ENCODE measurements around the gene GRHL1. TPM values are rescaled to one million over a fixed set of nuclear protein-coding genes. Genes with fewer than 3 reads are reported as not detected.

Gene GRHL1
- total RNA-seq, 4 donors from 2014 or later = 1.3 to 6.6 (median 1.5) TPM; not detected in 1

DNA sequence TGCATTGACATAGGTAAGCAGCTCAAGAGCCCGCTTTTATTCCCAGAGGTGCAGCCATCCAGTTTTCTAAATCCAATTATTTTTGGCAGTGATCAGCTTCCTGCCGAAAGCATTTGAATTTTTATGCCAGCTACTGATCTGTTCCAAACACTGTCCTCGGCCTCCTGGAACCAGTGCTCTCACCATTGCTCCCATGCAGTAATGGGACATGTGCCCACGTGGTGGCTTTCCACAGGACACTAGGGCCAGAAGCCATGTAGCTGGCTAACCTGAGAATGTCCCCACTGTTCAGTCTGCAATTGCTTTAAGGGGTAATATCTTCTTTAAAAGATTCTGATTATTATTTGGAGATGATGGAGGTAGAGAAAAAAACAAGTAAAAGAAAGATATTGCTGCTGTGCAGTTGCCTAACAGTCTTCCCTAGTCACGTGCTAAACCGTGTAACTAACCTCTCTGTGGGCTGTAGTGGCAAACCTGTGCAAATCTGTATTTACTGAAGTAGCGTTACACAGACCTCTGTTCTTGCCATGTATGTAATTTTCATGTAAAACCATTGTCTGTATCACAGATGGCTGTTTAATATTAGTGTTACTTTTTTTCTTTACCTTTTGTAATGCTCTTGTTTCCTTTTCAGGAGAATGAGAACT, 13.0 kb downstream of the GRHL1 start:
- no peaks in the 10 kb centered on the region for H3K4me1 ChIP-seq
- no peak overlapping the region for H3K4me3 ChIP-seq
- no peaks in the 10 kb centered on the region for H3K27me3 ChIP-seq
- TF ChIP-seq CTCF (IDR thresholded peaks at IDR 0.05) = no peak
- no peak for TF ChIP-seq POLR2A (IDR thresholded peaks at IDR 0.05)
- H3K9me3 ChIP-seq = no peaks in the 10 kb centered on the region
- no peak overlapping the region for H3K27ac ChIP-seq
- no peaks in the 10 kb centered on the region for H3K36me3 ChIP-seq
- no peak for DNase-seq

DNA sequence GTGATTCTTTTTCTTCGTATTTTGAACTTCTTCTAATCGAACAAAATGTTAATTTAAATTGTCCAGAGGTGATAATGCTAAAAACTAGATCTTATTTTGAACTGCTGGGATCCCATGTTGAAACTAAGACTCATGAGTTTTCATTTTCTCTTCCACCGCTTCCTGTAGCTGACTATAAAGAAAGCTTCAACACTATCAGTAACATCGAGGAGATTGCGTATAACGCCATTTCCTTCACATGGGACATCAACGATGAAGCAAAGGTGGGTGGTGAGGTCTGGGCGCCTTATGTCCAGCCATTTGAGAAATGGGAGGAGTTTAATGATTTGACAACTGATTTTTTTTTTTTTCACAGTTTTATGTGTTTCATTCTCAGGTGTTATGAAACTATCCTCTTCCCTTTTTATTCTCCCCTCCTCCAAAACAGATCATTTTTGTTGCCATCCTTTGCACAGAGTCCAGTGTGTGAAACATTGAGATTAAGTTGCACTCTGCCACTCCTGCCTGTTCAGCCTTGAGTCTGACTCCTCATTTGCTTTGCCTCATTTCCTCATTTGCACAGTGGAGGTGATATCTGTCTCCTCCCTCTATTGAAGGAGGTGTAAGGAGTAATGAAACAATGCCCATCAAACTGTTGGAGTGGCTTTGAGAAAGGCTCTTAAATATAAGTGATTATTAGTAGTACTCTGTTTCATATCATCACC, 13.8 kb downstream of the GRHL1 start:
- H3K9me3 ChIP-seq = no peaks in the 10 kb centered on the region
- H3K4me3 ChIP-seq = no peak overlapping the region
- H3K36me3 ChIP-seq = no peaks in the 10 kb centered on the region
- no peaks in the 10 kb centered on the region for H3K27me3 ChIP-seq
- no peak overlapping the region for H3K27ac ChIP-seq
- H3K4me1 ChIP-seq = no peaks in the 10 kb centered on the region
- no peak for TF ChIP-seq POLR2A (IDR thresholded peaks at IDR 0.05)
- DNase-seq = no peak

- Histone ChIP-seq H3K4me3 (no peak overlapping the region), H3K9me3 (no peaks in the 10 kb centered on the region), H3K36me3 (no peaks in the 10 kb centered on the region), H3K27ac (no peak overlapping the region), H3K4me1 (no peaks in the 10 kb centered on the region), H3K27me3 (no peaks in the 10 kb centered on the region)
- TF ChIP-seq POLR2A (IDR thresholded peaks at IDR 0.05) = no peak
- no peak for DNase-seq
Measured at GRCh38 chr2:9966491-9967022, 15.1 kb downstream of the GRHL1 start.

DNA sequence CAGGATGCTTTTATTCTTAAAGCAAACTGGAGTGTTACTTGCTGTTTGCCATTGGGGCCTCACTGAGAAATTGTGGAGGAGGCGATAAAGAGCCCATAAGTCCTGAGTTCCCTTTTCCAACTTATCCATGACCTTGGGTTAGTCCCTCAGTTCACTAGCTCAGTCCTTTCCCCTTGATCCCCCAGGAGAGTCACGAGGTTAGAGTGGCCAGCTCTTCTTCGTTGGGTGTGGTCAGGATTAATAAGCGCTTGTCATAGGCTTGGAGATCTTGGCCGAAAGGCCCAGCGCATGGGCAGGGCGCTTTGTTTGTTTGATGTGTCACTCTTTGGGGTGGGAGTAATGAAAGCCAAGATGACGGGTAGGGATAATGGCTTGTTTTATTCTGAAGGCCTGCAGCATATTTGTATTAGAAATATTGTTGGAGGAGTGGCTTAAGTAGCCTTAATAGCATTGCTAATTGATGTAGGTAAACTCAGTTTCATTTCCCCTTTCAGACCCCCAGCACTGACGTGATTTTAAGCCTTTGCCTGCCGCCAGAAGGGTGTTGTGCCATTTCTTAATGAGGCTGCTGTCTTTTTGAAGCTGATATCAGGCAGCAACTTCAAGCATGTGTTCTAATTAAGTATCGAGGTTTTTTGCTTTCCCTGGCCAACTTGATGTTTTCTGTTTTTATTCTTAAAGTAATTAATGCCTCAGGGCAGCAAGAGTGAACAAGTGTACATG, 15.7 kb downstream of the GRHL1 start:
- Histone ChIP-seq H3K27ac (no peak overlapping the region), H3K27me3 (no peaks in the 10 kb centered on the region), H3K9me3 (no peaks in the 10 kb centered on the region), H3K36me3 (no peaks in the 10 kb centered on the region), H3K4me3 (no peak overlapping the region), H3K4me1 (no peaks in the 10 kb centered on the region)
- TF ChIP-seq CTCF (IDR thresholded peaks at IDR 0.05) = no peak
- TF ChIP-seq POLR2A (IDR thresholded peaks at IDR 0.05) = no peak
- no peak for DNase-seq

DNA sequence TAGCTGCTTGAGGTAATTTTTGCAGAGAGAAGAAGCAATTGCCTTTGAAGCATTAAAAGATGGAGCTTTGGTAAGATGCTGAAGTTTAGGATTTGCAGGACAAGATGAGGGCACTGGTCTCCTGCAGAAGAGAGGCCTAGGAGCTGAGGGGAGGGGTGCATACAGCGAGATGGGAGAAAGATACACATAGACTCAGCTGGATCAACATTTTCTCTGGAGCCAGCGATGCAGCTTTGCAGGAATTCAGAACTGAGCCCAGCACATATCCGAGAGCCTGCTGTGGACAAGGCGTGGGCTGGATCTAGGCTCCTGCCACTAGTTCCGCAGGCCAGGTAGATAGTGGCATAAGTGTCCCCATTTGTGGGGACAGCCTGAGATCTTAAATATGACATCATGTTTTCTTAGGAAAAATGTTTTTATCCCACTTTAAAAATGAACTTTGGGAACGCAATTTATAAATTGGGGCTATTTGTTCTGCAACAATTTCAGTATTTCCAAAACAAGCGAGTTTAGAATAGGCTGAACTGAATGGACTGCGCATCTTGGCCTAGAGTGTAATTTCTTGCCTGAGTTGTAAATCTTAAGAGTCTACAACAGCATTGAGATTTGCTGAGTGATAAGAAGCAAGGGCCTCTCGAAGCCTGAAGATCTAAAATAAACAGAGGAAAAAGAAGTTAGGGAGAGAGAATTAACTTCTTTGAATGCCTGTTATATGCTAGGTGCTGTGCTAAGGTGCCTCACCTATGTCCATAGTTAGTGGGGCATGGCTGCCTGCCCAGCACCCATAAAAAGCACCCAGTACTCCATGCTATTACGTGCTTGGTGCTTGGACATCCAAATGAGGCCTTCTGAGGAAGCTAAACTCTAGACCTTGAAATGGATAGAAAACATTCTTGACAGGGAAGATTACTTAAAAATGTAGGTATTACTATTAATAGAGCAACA, 17.3 kb downstream of the GRHL1 start:
- TF ChIP-seq CTCF (IDR thresholded peaks at IDR 0.05) (no peak), POLR2A (IDR thresholded peaks at IDR 0.05) (no peak)
- Histone ChIP-seq H3K36me3 (no peaks in the 10 kb centered on the region), H3K27ac (no peak overlapping the region), H3K27me3 (no peaks in the 10 kb centered on the region), H3K4me3 (no peak overlapping the region), H3K4me1 (no peaks in the 10 kb centered on the region), H3K9me3 (no peaks in the 10 kb centered on the region)
- no peak for DNase-seq
